ENCODE measurements around the gene ACLY.
A peak's percentile ranks its signal among the peaks of the same experiment; 100 is the strongest.

The ACLY gene

GRCh38 chr17:41901646-41902045, 17.1 kb downstream of the ACLY start:
- no peak overlapping the region for H3K9ac ChIP-seq (ENCODE audit: low read length in 5 of 5)
- H3K36me3 ChIP-seq (ENCODE audit: control insufficient read depth in 5 of 5, insufficient read depth in 5 of 5, low read length in 5 of 5), result peaks cover 5 to 94% (median 88%) of the 10 kb centered on the region in 5 donors
- H3K27ac ChIP-seq (ENCODE audit: low read depth, low read length), result no peak overlapping the region
- H3K4me1 ChIP-seq (ENCODE audit: control insufficient read depth in 5 of 5, insufficient read depth in 5 of 5, low read length in 5 of 5), result peaks cover 0 to 11% (median 2%) of the 10 kb centered on the region in 5 donors
- H3K9me3 ChIP-seq (ENCODE audit: control insufficient read depth in 5 of 5, low read length in 5 of 5), result no peaks in the 10 kb centered on the region
- no peak overlapping the region for H3K4me3 ChIP-seq (ENCODE audit: low read depth in 1 of 5, low read length in 5 of 5)
- no peaks in the 10 kb centered on the region for H3K27me3 ChIP-seq (ENCODE audit: control insufficient read depth in 5 of 5, insufficient read depth in 4 of 5, low read length in 5 of 5)

GRCh38 chr17:41896726-41897125, 22.0 kb downstream of the ACLY start:
- H3K27ac ChIP-seq (ENCODE audit: low read depth, low read length), result peak overlapping the region; percentile 93
- peaks cover 3 to 94% (median 80%) of the 10 kb centered on the region in 5 donors for H3K36me3 ChIP-seq (ENCODE audit: control insufficient read depth in 5 of 5, insufficient read depth in 5 of 5, low read length in 5 of 5)
- no peak overlapping the region for H3K9ac ChIP-seq (ENCODE audit: low read length in 5 of 5)
- peaks cover 8 to 35% (median 19%) of the 10 kb centered on the region in 5 donors for H3K4me1 ChIP-seq (ENCODE audit: control insufficient read depth in 5 of 5, insufficient read depth in 5 of 5, low read length in 5 of 5)
- no peaks in the 10 kb centered on the region for H3K9me3 ChIP-seq (ENCODE audit: control insufficient read depth in 5 of 5, low read length in 5 of 5)
- no peaks in the 10 kb centered on the region for H3K27me3 ChIP-seq (ENCODE audit: control insufficient read depth in 5 of 5, insufficient read depth in 4 of 5, low read length in 5 of 5)
- H3K4me3 ChIP-seq (ENCODE audit: low read depth in 1 of 5, low read length in 5 of 5), result no peak overlapping the region

DNA sequence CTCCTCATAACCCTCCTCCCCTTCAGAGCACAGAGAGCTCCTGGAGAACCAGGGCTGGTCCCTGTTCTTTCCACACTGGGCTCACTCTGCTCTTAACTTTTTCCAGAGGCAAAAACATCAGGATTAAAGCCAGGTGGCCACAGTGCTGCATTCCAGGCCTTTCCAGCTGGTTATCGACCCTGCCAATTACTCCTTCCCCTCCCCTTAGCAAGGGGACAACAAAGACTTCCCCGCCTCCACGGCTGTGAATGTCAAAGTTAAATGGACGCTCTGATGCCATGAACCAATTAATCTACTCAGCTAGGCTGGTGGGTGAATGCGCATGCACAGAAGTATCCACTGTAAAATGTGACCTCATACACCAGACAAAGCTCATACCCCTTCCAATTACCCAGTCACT, 23.1 kb downstream of the ACLY start:
- H3K4me3 ChIP-seq (ENCODE audit: low read depth in 1 of 5, low read length in 5 of 5), result no peak overlapping the region
- H3K27me3 ChIP-seq (ENCODE audit: control insufficient read depth in 5 of 5, insufficient read depth in 4 of 5, low read length in 5 of 5), result no peaks in the 10 kb centered on the region
- H3K4me1 ChIP-seq (ENCODE audit: control insufficient read depth in 5 of 5, insufficient read depth in 5 of 5, low read length in 5 of 5), result peaks cover 8 to 35% (median 19%) of the 10 kb centered on the region in 5 donors
- peaks cover 3 to 93% (median 77%) of the 10 kb centered on the region in 5 donors for H3K36me3 ChIP-seq (ENCODE audit: control insufficient read depth in 5 of 5, insufficient read depth in 5 of 5, low read length in 5 of 5)
- H3K9me3 ChIP-seq (ENCODE audit: control insufficient read depth in 5 of 5, low read length in 5 of 5), result no peaks in the 10 kb centered on the region
- H3K27ac ChIP-seq (ENCODE audit: low read depth, low read length), result peak overlapping the region; percentile 93
- H3K9ac ChIP-seq (ENCODE audit: low read length in 5 of 5), result no peak overlapping the region

DNA sequence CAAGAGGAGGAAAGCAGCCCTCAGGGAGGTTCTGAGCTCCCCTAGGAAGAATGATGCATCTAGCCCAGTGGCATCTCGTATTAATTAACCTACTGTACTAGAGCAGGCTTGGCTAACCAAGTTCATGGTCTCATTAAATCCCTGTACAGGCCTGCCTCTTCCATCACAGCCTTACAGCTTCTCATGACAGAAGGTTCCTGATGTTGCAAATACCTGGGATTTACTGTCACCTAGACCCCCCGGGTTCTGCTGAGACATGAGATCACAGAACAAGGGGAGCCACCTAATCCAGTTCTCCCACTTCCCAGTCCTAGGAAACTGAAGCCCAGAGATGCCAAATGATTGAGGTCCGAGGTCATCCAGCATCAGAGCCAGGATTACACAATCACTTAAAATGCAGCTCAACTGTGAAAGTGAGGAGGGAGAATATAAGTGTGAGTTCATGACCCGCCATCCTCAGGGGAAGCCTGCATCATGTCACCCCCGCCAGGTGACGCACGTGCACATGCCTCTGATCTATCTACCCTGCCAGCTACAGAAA, 23.9 kb downstream of the ACLY start:
- H3K36me3 ChIP-seq (ENCODE audit: control insufficient read depth in 5 of 5, insufficient read depth in 5 of 5, low read length in 5 of 5), result peaks cover 6 to 92% (median 78%) of the 10 kb centered on the region in 5 donors
- no peak overlapping the region for H3K4me3 ChIP-seq (ENCODE audit: low read depth in 1 of 5, low read length in 5 of 5)
- peaks cover 8 to 35% (median 19%) of the 10 kb centered on the region in 5 donors for H3K4me1 ChIP-seq (ENCODE audit: control insufficient read depth in 5 of 5, insufficient read depth in 5 of 5, low read length in 5 of 5)
- H3K27me3 ChIP-seq (ENCODE audit: control insufficient read depth in 5 of 5, insufficient read depth in 4 of 5, low read length in 5 of 5), result no peaks in the 10 kb centered on the region
- no peaks in the 10 kb centered on the region for H3K9me3 ChIP-seq (ENCODE audit: control insufficient read depth in 5 of 5, low read length in 5 of 5)
- peak overlapping the region; percentile 93 for H3K27ac ChIP-seq (ENCODE audit: low read depth, low read length)
- no peak overlapping the region for H3K9ac ChIP-seq (ENCODE audit: low read length in 5 of 5)

GRCh38 chr17:41893384-41893783, 25.4 kb downstream of the ACLY start:
- no peaks in the 10 kb centered on the region for H3K9me3 ChIP-seq (ENCODE audit: control insufficient read depth in 5 of 5, low read length in 5 of 5)
- H3K4me3 ChIP-seq (ENCODE audit: low read depth in 1 of 5, low read length in 5 of 5), result no peak overlapping the region
- no peaks in the 10 kb centered on the region for H3K27me3 ChIP-seq (ENCODE audit: control insufficient read depth in 5 of 5, insufficient read depth in 4 of 5, low read length in 5 of 5)
- H3K4me1 ChIP-seq (ENCODE audit: control insufficient read depth in 5 of 5, insufficient read depth in 5 of 5, low read length in 5 of 5), result peaks cover 8 to 37% (median 19%) of the 10 kb centered on the region in 5 donors
- peaks cover 7 to 90% (median 75%) of the 10 kb centered on the region in 5 donors for H3K36me3 ChIP-seq (ENCODE audit: control insufficient read depth in 5 of 5, insufficient read depth in 5 of 5, low read length in 5 of 5)
- H3K9ac ChIP-seq (ENCODE audit: low read length in 5 of 5), result no peak overlapping the region
- no peak overlapping the region for H3K27ac ChIP-seq (ENCODE audit: low read depth, low read length)

DNA sequence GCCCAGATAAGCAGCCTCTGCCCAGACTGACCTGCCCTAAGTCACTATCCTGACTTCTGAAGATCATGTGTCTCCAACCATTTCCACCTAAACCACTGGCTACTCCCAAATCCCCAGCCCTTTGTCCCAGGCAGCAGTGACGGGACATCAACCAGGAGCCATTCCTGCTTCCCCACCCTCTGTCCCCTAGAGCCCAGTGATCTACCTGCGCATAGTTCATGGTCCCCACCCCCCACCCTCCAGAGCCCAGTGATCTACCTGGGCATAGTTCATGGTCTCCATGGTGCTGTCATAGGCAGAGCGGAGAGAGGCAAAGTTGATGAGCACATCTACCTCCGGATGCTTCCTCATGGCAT, 26.8 kb downstream of the ACLY start:
- H3K27me3 ChIP-seq (ENCODE audit: control insufficient read depth in 5 of 5, insufficient read depth in 4 of 5, low read length in 5 of 5), result no peaks in the 10 kb centered on the region
- no peak overlapping the region for H3K4me3 ChIP-seq (ENCODE audit: low read depth in 1 of 5, low read length in 5 of 5)
- no peak overlapping the region for H3K9ac ChIP-seq (ENCODE audit: low read length in 5 of 5)
- H3K4me1 ChIP-seq (ENCODE audit: control insufficient read depth in 5 of 5, insufficient read depth in 5 of 5, low read length in 5 of 5), result peaks cover 8 to 33% (median 19%) of the 10 kb centered on the region in 5 donors
- H3K9me3 ChIP-seq (ENCODE audit: control insufficient read depth in 5 of 5, low read length in 5 of 5), result no peaks in the 10 kb centered on the region
- H3K27ac ChIP-seq (ENCODE audit: low read depth, low read length), result peak overlapping the region; percentile 41
- H3K36me3 ChIP-seq (ENCODE audit: control insufficient read depth in 5 of 5, insufficient read depth in 5 of 5, low read length in 5 of 5), result peaks cover 4 to 88% (median 73%) of the 10 kb centered on the region in 5 donors

DNA sequence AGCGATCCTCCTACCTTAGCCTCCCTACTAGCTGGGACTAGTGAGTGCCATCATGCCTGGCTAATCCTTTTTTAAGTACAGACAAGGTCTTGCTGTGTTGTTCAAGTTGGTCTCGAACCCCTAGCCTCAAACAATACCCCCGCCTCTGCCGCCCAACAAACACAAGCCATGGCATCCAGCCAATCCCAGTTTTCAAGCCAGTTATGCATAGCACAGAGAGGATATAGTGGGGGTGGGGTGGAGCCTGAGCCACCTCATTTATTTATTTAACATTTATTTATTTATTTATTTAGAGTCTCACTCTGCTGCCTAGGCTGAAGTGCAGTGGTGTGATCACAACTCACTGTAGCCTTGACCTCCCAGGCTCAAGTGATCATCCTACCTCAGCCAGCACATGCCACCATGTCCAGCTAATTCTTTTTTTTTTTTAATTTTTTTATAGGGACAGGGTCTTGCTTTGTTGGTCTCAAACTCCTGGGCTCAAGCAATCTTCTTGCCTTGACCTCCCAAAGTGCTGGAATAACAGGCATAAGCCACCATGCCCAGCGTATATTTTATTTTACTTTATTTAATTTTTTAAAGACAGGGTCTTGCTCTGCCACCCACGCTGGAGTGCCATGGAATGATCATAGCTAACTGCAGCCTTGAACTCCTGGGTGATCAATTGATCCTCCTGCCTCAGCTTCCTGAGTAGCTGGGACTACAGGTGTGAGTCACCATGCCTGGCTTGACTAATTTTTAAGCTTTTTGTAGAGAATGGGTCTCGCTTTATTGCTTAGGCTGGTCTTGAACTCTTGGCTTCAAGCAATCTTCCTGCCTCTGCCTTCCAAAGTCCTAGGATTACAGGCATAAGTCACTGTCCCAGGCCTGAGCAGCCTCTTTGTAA, 27.4 kb downstream of the ACLY start:
- peak overlapping the region; percentile 41 for H3K27ac ChIP-seq (ENCODE audit: low read depth, low read length)
- no peaks in the 10 kb centered on the region for H3K9me3 ChIP-seq (ENCODE audit: control insufficient read depth in 5 of 5, low read length in 5 of 5)
- peaks cover 8 to 27% (median 19%) of the 10 kb centered on the region in 5 donors for H3K4me1 ChIP-seq (ENCODE audit: control insufficient read depth in 5 of 5, insufficient read depth in 5 of 5, low read length in 5 of 5)
- no peaks in the 10 kb centered on the region for H3K27me3 ChIP-seq (ENCODE audit: control insufficient read depth in 5 of 5, insufficient read depth in 4 of 5, low read length in 5 of 5)
- H3K4me3 ChIP-seq (ENCODE audit: low read depth in 1 of 5, low read length in 5 of 5), result no peak overlapping the region
- no peak overlapping the region for H3K9ac ChIP-seq (ENCODE audit: low read length in 5 of 5)
- peaks cover 4 to 88% (median 72%) of the 10 kb centered on the region in 5 donors for H3K36me3 ChIP-seq (ENCODE audit: control insufficient read depth in 5 of 5, insufficient read depth in 5 of 5, low read length in 5 of 5)

DNA sequence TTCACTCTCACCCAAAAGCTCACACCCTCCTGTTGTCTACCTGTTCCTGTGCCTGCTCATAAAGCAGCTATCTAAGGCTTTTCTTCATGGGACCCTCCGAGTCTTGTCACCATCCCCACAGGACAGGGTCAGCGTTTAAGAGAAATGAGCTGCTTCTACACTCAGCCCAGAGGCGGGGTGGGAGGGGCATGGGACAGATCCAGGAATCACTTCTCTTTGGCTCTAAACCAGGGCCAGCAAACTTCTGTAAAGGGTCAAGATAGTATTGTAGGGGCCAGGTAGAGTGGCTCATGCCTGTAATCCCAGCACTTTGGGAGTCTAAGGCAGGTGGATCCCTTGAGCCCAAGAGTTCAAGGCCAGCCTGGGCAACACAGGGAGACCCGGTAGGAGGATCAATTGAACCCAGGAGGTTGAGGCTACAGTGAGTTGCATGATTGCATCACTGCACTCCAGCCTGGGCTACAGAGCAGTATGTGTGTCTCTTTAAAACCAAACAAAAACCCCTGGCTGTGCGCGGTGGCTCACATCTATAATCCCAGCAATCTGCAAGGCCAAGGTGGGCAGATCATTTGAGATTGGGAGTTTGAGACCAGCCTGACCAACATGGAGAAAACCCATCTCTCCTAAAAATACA, 30.3 kb downstream of the ACLY start:
- Histone ChIP-seq H3K9me3 (ENCODE audit: control insufficient read depth in 5 of 5, low read length in 5 of 5) (no peaks in the 10 kb centered on the region), H3K4me1 (ENCODE audit: control insufficient read depth in 5 of 5, insufficient read depth in 5 of 5, low read length in 5 of 5) (peaks cover 0 to 7% (median 0%) of the 10 kb centered on the region in 5 donors), H3K36me3 (ENCODE audit: control insufficient read depth in 5 of 5, insufficient read depth in 5 of 5, low read length in 5 of 5) (peaks cover 10 to 91% (median 85%) of the 10 kb centered on the region in 5 donors), H3K4me3 (ENCODE audit: low read depth in 1 of 5, low read length in 5 of 5) (no peak overlapping the region), H3K27ac (ENCODE audit: low read depth, low read length) (no peak overlapping the region), H3K9ac (ENCODE audit: low read length in 5 of 5) (no peak overlapping the region), H3K27me3 (ENCODE audit: control insufficient read depth in 5 of 5, insufficient read depth in 4 of 5, low read length in 5 of 5) (no peaks in the 10 kb centered on the region)

DNA sequence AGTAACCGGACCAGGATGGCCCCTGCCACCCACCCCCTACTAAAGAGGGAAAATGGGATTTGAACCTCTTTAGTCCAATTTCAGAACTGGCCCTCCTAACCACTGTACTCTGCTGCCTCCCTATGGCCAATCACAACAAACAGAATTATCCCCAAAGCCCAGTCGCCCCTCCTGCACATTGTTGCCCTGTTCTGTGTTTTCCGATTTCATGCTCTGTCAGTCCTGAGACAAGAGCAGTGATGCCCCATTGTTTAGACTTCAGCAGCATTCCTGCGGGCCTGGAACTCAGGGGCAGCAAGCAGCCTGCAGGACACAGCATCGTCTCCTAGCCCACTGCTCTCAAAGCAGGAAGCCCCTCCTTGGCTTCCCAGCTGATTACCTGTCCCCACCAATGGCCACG, 33.0 kb downstream of the ACLY start:
- H3K4me1 ChIP-seq (ENCODE audit: control insufficient read depth in 5 of 5, insufficient read depth in 5 of 5, low read length in 5 of 5), result peaks cover 0 to 7% (median 0%) of the 10 kb centered on the region in 5 donors
- H3K36me3 ChIP-seq (ENCODE audit: control insufficient read depth in 5 of 5, insufficient read depth in 5 of 5, low read length in 5 of 5), result peaks cover 12 to 89% (median 79%) of the 10 kb centered on the region in 5 donors
- no peak overlapping the region for H3K4me3 ChIP-seq (ENCODE audit: low read depth in 1 of 5, low read length in 5 of 5)
- H3K27me3 ChIP-seq (ENCODE audit: control insufficient read depth in 5 of 5, insufficient read depth in 4 of 5, low read length in 5 of 5), result no peaks in the 10 kb centered on the region
- no peaks in the 10 kb centered on the region for H3K9me3 ChIP-seq (ENCODE audit: control insufficient read depth in 5 of 5, low read length in 5 of 5)
- H3K9ac ChIP-seq (ENCODE audit: low read length in 5 of 5), result no peak overlapping the region
- no peak overlapping the region for H3K27ac ChIP-seq (ENCODE audit: low read depth, low read length)

DNA sequence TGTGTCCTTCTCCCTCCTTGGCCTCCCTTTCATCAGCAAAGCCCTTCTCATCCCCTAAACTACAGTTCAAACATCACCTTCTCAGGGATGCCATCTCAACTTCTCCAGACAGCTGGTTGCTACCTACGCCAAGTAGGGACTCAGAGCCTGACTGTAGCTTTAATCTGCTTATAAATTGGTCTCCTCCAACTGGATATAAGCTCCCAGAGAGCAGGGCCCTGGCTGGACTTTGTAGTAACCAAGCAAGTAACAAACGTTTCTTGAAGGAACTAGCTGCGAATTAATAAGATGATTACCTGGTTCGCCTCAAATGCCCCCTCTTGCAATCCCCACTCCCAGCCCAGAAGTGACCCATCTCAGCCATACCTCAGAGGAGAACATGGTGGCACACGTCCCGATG, 36.0 kb downstream of the ACLY start:
- H3K4me1 ChIP-seq (ENCODE audit: control insufficient read depth in 5 of 5, insufficient read depth in 5 of 5, low read length in 5 of 5), result no peaks in the 10 kb centered on the region
- peaks cover 13 to 92% (median 79%) of the 10 kb centered on the region in 5 donors for H3K36me3 ChIP-seq (ENCODE audit: control insufficient read depth in 5 of 5, insufficient read depth in 5 of 5, low read length in 5 of 5)
- H3K9ac ChIP-seq (ENCODE audit: low read length in 5 of 5), result no peak overlapping the region
- H3K27ac ChIP-seq (ENCODE audit: low read depth, low read length), result no peak overlapping the region
- no peak overlapping the region for H3K4me3 ChIP-seq (ENCODE audit: low read depth in 1 of 5, low read length in 5 of 5)
- H3K27me3 ChIP-seq (ENCODE audit: control insufficient read depth in 5 of 5, insufficient read depth in 4 of 5, low read length in 5 of 5), result no peaks in the 10 kb centered on the region
- no peaks in the 10 kb centered on the region for H3K9me3 ChIP-seq (ENCODE audit: control insufficient read depth in 5 of 5, low read length in 5 of 5)

Data from subcutaneous abdominal adipose tissue (tissue), 5 donors.